Stimulated activated CD8-positive, alpha-beta memory T cell treated with anti-CD3 and anti-CD28 coated beads, Interleukin-2, amount 100 ng/mL, for 1 hour (primary cell): ENCODE results near the gene KIFC1.

Experiments used
- DNase-seq, 2 donors: peaks; one replicate each; pipeline ENCODE4 v3.0.0-alpha.2; 2020; ENCODE audit warnings: low read depth in 2 of 2

Gene KIFC1

DNA sequence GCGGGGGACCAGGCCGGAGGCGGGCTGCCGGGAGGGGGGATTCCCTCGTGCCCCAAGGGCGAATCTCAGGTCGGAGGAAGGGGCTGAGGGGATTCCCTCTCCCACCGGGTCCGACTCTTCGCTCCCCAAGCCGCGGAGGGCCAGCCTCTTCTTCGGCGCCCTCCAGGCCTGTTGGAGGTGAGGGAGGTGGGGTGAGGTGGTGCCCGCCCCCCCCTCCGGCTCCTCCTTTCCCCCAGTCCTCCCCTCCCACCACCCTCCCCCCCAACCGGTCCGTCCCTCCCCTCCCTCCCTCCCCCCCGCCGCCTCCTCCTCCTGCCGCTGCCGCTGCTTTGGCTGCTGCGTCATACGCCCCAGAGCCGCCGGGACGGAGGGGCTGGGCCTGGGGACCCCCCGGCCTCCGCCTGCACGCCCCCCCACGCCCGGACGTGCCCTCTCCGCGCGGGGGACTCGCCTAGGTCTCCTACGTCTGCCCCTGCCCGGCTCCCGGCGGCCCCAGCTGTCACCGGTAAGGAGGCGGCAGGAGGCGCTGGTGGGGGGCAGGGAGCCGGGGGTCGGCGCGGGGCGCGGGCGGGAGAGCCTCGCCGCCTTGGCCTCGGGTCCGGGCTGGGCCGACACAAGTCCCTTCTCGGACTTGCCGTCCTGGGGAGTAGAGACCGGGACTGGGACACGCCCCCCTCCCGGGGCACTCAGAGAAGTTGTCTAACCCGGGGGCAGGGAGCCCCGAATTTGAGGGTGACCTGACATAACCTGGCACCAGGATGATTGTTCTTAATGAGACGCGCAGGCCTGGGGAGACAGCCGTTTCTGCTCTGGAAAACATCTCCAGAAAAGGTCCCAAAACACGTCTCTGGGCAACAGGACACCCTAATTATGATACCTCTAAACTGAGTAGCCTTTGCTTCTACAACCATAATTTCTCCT is 19.3 kb downstream of the KIFC1 start, which contains the start of gene PHF1:
Gene PHF1 (plus strand): TSS at position 304 of the 921 bp plus-strand sequence. CDS start 1,250 bp downstream, outside the sequence.
- peak; percentile 56 to 73 for DNase-seq

DNA sequence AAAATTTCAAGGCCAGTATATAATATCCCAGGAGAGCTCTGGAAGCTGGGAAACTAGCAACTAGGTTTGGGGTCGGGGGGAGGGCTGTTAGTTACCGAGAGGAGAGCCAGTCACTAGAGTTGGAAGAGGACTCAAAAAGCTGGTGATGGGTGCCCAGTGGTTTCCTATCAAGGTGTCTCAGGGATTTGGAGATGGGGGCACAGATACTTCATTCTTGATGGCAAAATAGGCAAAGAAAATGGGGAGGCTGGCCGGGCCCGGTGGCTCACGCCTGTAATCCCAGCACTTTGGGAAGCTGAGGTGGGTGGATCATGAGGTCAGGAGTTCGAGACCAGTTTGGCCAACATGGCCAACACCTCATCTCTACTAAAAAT is 20.0 kb downstream of the KIFC1 start:
- DNase-seq: no peak

DNA sequence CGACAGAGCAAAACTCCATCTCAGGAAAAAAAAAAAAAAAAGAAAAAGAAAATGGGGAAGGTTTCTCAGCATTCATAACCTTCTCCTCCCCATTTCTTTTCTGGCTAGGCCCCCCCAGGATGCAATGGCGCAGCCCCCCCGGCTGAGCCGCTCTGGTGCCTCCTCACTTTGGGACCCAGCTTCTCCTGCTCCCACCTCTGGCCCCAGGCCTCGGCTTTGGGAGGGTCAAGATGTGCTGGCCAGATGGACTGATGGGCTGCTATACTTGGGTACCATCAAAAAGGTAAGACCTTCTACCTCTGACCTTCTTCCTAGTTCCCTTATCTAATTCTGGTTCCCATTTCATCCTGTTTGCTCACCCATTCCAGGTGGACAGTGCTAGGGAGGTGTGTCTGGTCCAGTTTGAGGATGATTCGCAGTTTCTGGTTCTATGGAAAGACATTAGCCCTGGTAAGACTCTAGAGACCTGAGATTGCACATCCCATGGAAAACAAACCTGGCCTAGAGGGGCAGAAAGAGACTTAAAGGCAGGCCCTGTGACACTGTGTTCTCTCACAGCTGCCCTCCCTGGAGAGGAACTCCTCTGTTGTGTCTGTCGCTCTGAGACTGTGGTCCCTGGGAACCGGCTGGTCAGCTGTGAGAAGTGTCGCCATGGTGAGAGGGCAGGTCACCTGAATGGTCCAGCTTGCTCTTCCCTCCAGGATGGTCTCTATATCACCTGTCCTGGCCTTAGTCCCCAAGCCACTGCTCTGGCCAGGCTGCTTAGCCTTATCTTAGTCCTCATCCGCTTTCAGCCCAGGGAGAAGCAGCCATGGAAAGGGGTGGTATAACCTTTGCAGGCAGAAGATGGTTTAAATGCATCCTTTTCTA is 20.8 kb downstream of the KIFC1 start:
- no peak for DNase-seq

DNA sequence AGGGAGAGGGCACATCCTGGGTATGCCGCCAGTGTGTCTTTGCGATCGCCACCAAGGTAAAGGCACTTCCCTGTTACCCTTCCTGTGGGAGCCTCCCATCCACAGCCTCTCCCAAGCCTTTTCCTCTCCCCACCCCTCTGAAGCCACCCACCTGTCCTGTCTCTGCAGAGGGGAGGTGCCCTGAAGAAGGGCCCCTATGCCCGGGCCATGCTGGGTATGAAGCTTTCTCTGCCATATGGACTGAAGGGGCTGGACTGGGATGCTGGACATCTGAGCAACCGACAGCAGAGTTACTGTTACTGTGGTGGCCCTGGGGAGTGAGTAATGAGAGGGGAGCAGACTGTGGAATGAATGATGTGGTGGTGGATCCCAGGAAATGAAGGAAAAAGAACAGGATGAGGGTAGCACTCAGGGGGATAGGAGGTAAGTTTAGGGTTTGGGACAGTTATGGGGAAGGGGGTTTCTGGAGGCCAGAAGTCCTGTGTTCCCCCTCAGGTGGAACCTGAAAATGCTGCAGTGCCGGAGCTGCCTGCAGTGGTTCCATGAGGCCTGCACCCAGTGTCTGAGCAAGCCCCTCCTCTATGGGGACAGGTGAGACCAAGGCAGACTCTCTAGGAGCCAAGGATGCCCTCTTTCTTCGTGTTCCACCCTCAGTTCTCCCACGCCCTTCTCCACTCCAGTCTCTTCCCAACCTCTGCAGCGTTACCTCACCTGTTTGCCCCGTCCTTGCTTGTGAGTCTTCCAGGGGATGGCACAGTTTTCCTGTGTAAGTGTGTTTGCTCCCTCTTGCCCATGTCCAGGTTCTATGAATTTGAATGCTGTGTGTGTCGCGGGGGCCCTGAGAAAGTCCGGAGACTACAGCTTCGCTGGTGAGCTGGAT is 21.9 kb downstream of the KIFC1 start:
- DNase-seq: no peak

DNA sequence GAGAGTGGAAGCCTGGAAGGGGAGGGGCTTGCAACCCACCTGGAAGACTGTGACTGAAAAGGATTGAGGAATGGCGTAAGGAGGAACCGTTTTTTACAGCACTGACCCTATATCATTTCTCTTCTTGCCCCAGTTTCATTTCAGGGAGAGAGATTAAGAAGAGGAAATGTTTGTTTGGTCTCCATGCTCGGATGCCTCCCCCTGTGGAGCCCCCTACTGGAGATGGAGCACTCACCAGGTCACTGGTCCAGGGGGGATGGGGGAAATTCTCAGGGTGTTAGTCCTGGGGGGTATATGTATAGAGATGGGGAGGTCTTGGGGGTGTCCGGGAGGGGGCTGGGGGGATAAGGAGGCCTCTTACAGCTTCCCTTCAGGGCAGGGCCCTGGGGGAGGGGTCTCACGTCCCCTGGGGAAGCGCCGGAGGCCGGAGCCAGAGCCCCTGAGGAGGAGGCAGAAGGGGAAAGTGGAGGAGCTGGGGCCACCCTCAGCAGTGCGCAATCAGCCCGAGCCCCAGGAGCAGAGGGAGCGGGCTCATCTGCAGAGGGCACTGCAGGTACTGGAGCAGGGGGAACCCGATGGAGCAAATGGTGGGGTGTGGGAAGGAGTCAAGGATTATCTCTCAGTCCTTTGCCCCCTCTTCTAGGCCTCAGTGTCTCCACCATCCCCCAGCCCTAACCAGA is 23.1 kb downstream of the KIFC1 start:
- DNase-seq: no peak

DNA sequence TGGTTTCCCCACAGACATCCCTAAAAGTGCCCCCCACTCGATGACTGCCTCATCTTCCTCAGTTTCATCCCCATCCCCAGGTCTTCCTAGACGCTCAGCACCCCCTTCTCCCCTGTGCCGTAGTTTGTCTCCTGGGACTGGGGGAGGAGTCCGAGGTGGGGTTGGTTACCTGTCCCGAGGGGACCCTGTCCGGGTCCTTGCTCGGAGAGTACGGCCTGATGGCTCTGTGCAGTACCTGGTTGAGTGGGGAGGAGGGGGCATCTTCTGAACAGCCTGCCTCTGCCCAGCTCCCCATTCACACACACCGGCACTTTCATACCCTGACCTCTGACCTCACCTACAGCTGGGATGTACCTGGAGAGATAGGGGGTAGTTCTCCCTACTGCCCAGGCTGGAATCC is 24.2 kb downstream of the KIFC1 start:
- no peak for DNase-seq

DNA sequence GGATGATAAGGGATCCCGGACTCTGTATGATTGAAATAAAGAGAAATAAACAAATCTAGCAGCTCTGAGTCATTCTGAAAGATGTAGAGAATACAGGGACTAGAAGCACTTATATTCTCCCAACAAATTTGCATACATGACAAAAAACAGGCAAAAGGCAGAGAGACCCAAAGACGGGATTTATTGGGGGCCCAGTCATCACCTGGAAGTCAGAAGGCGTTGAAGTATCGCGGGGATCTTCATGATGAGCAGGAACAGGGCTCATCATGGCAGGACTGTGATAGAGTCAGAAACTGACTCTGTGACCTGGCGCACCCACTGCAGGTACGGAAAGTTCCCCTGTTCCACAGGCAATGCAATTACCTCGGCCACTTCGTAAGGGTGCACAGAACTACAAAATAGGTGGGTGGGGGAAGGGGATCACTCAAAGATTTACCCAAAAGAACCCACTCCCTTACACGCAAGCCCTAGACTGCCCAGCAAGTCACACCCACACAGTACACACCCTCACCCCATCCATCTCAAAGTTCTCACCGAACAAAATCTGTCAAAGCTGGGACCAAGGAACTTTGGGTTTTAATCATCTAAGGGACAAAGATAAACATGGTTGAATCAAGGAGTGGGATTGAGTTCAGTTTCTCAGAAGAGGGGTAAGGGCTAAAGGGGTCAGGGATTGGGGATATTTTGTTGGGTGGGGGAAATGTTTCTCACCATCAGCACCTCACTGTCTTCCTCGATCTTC is 24.9 kb downstream of the KIFC1 start:
- no peak for DNase-seq

DNA sequence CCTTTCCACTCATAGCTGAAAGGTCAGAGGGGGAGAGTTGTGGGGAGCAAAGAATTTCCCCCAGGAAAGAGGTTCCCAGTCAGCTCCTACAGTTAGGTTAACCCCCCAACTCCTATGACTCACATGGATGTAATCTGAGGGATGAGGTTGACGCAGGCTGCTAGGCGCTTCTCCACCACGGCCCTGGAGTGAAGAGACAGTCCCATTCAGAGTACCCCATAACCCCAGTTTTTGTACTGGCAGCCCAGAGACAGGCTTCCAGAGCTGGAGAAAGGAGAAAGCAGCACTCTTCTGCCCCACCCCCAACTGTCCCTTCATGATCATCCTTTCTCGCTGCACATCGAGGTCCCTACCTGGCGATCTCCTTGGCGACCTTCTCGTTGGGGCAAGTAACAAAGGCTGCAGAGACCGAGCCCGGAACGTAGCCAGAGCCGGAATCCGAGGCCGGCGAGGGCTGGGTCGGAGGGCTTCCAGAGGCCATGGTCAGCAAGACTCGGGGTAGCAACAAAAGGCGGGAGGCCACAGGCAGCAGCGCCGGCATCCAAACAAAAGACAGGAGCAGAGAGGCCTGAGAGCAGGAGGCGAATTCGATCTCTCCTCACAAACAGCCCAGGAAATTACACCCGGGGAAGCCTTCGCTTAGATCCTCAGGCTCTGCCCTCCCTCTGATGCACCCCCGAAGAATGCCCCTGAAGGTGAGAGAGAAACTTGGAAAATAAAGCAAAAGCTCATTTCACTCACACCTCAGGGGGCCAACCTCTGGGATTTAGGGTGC is 25.7 kb downstream of the KIFC1 start:
- DNase-seq: no peak

DNA sequence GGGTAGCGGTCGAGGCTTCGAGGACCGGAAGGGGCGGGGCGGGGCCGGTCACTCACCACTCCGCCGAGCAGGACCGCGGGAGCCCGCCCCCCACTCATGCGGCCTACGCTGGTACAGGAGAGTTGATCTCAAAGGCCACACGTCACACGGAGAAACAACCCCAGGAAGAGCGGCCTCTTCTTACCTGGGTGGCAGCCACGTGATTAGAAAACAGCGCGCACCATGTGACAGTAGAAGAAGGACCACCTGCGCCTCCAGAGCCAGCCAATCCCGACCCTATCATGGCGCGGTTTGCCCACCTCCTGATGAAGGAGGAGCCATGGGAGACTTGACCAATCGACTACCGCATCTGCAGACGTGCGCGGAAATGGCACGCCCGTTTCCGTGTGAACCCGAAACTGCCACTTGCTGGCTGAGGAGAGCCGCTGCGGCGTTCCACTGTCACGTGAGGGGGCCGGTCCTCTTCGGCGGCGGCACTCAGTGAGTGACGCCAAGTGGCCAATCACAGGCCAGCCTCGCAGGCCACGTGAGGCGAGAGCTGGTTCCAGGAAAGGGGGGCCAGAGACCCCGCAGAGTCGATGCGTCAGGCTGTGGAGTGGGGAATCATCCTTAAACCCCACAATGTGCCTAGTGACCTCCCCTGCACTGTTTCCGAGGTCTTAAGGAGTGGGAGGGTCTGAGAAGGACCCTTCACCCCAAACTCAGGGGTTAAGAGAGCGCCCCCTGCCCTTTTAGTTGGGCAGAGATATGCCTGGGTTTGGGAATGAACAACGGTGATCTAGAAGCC is 26.5 kb downstream of the KIFC1 start, which contains the start of gene CUTA:
Gene CUTA (minus strand): TSS at position 205 of the 787 bp plus-strand sequence. CDS start 107 bp downstream, at position 98.
- DNase-seq: peak; percentile 96 to 97

DNA sequence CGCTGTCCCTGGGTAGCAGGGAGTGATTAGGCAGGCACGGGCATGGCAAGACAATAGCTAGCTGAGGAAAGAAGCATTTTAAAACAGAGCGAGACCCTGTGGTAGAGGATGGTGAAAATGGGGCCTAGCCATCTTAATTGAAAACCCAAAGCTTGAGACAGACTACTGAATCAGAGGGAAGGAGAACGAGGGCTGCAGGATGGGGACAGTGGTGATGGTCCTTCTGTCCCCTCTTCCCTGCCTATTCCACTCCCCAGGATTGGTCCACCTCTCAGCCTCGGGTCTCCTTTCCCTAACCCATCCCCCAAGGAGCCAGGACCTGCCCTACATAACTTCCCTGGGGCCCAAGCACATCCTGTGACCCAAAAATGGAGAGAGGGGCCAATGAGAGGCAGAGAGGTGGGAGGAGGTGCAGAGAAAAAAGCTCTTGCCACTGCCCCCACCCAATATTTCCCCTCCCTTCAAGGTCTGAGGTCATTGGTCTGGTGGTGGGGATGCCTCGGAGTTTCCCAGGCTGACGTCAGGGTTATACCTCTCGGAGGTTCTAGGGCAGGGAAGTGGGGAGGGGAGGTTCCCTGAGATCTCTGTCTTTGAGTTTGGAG is 27.2 kb downstream of the KIFC1 start:
- DNase-seq: no peak

DNA sequence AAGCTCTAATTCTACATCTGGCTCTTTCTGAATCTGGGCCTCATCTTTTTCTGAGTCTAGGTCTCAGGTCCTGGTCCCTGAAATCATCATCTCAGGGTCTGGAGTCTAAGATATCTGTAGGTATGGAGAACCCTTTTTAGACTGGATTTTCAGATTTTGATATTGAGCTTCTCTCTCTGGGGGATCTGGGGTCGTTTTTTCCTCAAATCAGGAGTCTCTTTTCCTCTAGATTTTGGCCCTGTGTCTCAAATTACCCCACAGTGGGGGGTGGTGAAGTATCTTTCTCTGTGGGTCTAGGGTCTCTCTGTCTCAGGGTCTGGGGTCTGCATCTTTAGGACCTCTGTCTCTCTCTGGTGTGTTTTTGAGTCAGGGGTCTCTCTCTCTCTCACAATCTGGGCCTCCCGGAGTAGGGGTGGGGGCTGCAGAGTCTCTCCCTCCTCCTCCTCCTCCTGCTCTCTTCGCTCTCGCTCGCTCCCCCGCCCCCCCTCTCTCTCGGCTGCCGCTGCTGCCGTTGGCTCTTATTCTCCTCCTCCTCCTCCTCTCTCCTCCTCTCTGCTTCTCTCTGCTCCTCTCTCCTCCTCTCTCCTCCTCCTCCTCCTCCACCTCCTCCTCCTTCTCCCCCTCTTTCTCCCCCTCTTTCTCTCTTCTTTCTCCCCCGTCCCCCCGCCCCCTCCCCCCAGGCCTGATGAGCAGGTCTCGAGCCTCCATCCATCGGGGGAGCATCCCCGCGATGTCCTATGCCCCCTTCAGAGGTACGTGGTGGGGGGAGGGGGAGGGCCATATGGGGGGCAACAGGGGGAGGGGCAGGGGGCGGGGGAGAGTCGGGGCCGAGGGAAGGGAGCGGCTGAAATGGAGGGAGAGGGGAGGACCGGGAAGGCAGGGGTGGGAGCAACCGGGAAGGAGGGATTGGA is 28.2 kb downstream of the KIFC1 start, which contains the start of gene SYNGAP1:
Gene SYNGAP1 (plus strand): TSS at position 486 of the 911 bp plus-strand sequence. CDS start 200 bp downstream, at position 686.
- no peak for DNase-seq

DNA sequence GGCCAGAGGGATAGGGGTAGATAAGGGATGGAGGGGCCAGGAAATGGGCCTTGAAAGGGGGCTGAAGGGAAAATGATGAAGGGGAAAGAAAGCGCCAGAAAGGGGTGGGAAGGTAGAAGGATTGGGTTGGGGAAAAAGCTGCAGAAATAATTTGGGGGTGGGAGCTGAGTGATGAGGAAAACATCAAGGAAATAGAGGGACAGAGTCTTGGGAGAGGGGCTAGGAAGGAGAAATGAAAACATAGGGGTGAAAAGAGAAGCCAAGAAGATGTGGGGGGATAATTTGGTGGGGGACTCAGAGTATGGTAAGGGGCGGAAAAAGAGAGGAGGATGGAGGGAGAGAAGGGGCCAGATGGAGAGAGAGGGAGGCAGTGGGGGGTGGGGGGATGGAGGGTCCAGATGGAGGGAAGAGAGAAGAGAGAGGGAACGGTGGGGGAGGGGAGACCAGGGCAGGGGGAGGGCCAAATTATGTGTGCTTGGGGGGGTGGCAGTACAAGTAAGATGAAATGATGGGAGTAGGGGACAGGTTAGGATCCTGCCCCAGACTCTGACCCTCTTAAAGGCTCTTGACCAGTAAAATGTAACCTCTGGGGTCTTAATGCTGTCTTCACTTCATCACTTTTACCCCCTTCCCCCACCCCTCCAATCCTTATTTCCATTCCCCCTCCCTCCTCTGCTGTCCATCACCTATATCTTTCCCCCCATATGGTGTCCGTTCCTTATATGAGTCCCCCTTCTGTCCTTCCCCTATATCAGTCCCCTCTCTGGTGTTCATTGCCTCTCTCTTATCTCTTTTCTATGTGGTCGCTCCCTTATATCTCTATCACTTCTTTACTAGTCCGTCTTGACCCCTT is 29.1 kb downstream of the KIFC1 start:
- no peak for DNase-seq

DNA sequence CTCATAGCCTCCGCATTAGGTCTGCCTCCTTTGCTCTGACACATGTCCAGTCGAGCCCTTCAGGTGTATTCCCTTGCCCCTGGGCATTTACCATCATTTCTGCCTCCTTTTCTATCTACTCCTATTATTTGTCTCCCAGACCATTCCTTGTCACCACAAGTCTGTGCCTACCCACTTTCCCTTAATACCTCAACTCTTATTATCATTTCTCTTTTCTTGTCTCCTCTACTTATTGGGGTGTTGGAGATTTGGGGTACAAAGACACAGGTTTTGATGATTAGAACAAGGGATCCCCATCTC is 29.7 kb downstream of the KIFC1 start:
- DNase-seq: no peak

DNA sequence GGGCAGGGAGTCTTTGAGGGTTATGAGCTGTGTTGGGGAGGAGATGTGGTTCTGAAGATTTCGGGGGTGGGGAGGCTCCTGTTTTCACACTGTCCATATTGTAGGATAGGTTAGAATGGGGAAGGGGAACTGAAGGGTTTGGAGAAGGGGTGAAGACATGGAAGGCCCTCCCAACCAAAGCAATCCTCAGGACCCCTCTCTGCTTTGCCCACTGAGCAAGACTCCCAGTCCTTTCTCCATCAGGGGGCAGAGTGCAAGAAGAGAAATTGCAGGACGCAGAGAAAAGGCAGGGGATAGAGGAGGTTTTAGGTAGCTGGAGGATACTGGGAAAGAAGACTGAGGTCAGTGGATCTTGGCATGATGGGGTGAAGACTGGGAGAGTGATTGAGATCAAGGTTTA is 32.2 kb downstream of the KIFC1 start:
- no peak for DNase-seq

DNA sequence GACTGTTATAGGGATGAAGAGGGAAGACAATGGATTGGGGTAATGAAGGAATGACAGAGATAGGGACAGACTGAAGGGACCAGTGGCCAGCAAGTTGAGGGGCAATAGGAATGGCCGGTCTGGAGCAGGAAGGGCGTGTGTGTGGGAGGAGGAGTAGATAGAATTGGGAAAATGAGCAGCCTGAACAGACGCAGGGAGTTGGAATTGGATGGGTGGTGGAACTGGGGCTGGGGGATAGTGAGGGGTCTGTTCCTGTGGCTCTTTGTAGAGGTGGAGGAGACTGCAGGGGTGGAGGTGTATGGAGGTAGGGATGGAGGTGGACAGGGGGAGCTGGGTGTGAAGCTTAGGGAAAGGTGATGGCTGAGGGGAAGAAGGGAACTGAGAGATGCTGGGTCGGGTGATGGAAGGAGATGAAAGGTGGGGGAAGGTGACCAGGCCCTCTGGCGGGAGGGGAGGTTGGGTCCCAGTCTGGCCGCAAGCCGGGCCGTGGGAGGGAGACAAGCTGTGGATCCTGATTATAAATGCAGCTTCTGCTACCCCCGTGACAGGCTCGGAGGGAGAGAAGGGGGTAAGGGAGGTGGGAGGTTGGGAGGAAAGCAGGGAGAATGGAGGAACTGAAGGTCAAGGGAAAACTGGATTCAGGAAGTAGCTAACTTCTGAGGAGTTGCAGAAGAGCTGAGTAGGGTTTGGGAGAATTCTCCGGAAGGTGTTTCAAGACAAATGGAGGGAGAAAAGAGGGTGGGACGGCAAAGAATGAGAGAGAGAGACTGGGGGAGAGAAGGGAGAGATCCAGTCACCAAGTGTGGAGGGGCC is 33.4 kb downstream of the KIFC1 start:
- DNase-seq: no peak
